Erythroblast (primary cell): ENCODE data around the gene SPDYE2.
"Not testable (repeated sequence)": the region's sequence is repeated elsewhere in the genome, so short reads cannot be mapped to it uniquely, and the experiment has no call there.

Experiments
- DNase-seq, 2 experiments: peaks; one replicate each; lab custom pipeline; 2025; lab: John Stamatoyannopoulos, UW

Gene SPDYE2

GRCh38 chr7:102599699-102600098, 48.7 kb downstream of the SPDYE2 start:
- DNase-seq, result not testable (repeated sequence)

- DNase-seq, result not testable (repeated sequence)
Measured at GRCh38 chr7:102602317-102602716, 51.3 kb downstream of the SPDYE2 start.

GRCh38 chr7:102604431-102605145, 53.6 kb downstream of the SPDYE2 start:
- not testable (repeated sequence) for DNase-seq

GRCh38 chr7:102606848-102607247, 55.8 kb downstream of the SPDYE2 start:
- not testable (repeated sequence) for DNase-seq

GRCh38 chr7:102609734-102610133, 58.7 kb downstream of the SPDYE2 start:
- not testable (repeated sequence) for DNase-seq

GRCh38 chr7:102610441-102610840, 59.4 kb downstream of the SPDYE2 start:
- DNase-seq, result not testable (repeated sequence)

- not testable (repeated sequence) for DNase-seq
Measured at GRCh38 chr7:102611013-102611674, 60.1 kb downstream of the SPDYE2 start.

- not testable (repeated sequence) for DNase-seq
Measured at GRCh38 chr7:102611675-102612325, 60.8 kb downstream of the SPDYE2 start.
